Glutamatergic neuron (in vitro differentiated cells): Measurements from ENCODE around the gene CHIT1. TPM values are rescaled to one million over a fixed set of nuclear protein-coding genes. Genes with fewer than 3 reads are reported as not detected.

ENCODE experiments used
- DNase-seq: peaks from one replicate; pipeline ENCODE4 v3.0.0; 2022
- H3K27ac Mint-ChIP-seq: one replicate; pipeline ENCODE4 v1.8.0; 2020; ENCODE audit warnings: mild to moderate bottlenecking, mixed read lengths, inconsistent platforms; ENCODE audit not compliant: unreplicated experiment
- H3K27me3 Mint-ChIP-seq: one replicate; pipeline ENCODE4 v1.8.0; 2020; ENCODE audit warnings: mild to moderate bottlenecking, moderate library complexity, mixed read lengths, inconsistent platforms; ENCODE audit not compliant: unreplicated experiment
- H3K36me3 Mint-ChIP-seq: one replicate; pipeline ENCODE4 v1.8.0; 2020; ENCODE audit warnings: mild to moderate bottlenecking, mixed read lengths, inconsistent platforms; ENCODE audit not compliant: unreplicated experiment
- H3K4me1 Mint-ChIP-seq: one replicate; pipeline ENCODE4 v1.8.0; 2020; ENCODE audit warnings: mild to moderate bottlenecking, low read depth, mixed read lengths, inconsistent platforms; ENCODE audit not compliant: unreplicated experiment
- H3K4me3 Mint-ChIP-seq: one replicate; pipeline ENCODE4 v1.8.0; 2020; ENCODE audit warnings: mild to moderate bottlenecking, mixed read lengths, inconsistent platforms; ENCODE audit not compliant: unreplicated experiment
- H3K9me3 Mint-ChIP-seq: one replicate; pipeline ENCODE4 v1.8.0; 2020; ENCODE audit warnings: mild to moderate bottlenecking, moderate library complexity, mixed read lengths, inconsistent platforms; ENCODE audit not compliant: unreplicated experiment
- total RNA-seq: library from RNA; stranded (reverse); fragmentation: NEBNext Ultra II Directional; extraction: Animal tissue kit (Norgen Biotek cat#: 25700); gene quantifications from one replicate; pipeline ENCODE4 v1.2.1, GENCODE V29; 2021; ENCODE audit not compliant: unreplicated experiment
- TF ChIP-seq, protein P1 (sequence below): fragments of 200-600 bp; sonication (generic); IDR thresholded peaks from one replicate; pipeline ENCODE4 v1.5.0; 2021; ENCODE audit not compliant: partially characterized antibody, unreplicated experiment

Gene CHIT1
- total RNA-seq, 1 donor from 2014 or later = 0.10 TPM

- DNase-seq = no peak
- Mint-ChIP-seq H3K4me1 (peaks cover 7% of the 10 kb centered on the region), H3K27ac (no peak overlapping the region), H3K4me3 (no peak overlapping the region), H3K27me3 (peaks cover 13% of the 10 kb centered on the region), H3K36me3 (peaks cover 7% of the 10 kb centered on the region), H3K9me3 (peaks cover 2% of the 10 kb centered on the region)
- TF ChIP-seq, protein P1, sequence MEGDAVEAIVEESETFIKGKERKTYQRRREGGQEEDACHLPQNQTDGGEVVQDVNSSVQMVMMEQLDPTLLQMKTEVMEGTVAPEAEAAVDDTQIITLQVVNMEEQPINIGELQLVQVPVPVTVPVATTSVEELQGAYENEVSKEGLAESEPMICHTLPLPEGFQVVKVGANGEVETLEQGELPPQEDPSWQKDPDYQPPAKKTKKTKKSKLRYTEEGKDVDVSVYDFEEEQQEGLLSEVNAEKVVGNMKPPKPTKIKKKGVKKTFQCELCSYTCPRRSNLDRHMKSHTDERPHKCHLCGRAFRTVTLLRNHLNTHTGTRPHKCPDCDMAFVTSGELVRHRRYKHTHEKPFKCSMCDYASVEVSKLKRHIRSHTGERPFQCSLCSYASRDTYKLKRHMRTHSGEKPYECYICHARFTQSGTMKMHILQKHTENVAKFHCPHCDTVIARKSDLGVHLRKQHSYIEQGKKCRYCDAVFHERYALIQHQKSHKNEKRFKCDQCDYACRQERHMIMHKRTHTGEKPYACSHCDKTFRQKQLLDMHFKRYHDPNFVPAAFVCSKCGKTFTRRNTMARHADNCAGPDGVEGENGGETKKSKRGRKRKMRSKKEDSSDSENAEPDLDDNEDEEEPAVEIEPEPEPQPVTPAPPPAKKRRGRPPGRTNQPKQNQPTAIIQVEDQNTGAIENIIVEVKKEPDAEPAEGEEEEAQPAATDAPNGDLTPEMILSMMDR = no peak
Observed at GRCh38 chr1:203225071-203225470, 4.4 kb downstream of the CHIT1 start.

DNA sequence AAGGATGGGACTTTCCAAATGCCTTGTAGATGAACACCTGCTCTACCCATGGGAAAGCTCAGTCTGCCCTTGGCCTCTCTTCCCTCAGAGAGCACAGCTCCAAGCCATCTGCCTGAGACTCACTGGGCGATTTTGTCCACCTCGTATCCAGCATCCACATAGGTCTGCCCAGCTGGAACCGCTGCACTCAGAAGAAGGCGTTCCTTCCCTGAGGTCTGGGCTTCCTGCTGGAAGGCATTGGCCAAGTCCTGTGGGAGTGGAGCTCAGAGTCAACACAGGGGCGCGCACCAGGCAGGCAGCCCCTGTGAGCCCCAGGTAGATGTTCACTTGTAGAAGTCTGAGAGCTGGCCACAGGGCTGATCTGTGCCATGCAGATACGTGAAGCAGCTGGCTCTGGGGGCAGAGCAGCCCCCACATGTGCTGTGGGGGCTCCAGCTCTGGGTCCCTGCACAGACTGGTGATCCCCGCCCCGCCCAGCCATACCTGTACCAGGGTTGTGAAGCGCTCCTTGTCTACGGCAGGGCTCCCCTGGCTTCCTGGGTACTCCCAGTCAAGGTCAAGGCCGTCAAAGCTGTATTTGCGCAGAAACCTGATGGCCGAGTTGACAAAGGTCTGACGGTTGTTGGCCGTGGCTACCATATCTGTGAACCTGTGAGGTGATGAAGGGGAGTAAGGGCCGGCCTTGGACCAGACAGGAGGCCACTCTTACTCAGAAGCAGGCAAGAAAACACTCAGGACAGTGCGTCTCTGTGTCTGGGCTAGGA, 6.3 kb downstream of the CHIT1 start:
- Mint-ChIP-seq H3K36me3 (peaks cover 7% of the 10 kb centered on the region), H3K27ac (no peak overlapping the region), H3K4me3 (no peak overlapping the region), H3K9me3 (no peaks in the 10 kb centered on the region), H3K27me3 (peaks cover 12% of the 10 kb centered on the region), H3K4me1 (peaks cover 5% of the 10 kb centered on the region)
- TF ChIP-seq, protein P1 = no peak
- DNase-seq = no peak

GRCh38 chr1:203219934-203220333, 9.5 kb downstream of the CHIT1 start:
- Mint-ChIP-seq H3K27ac (no peak overlapping the region), H3K4me3 (no peak overlapping the region), H3K9me3 (peaks cover 2% of the 10 kb centered on the region), H3K4me1 (peaks cover 17% of the 10 kb centered on the region), H3K27me3 (peaks cover 4% of the 10 kb centered on the region), H3K36me3 (no peaks in the 10 kb centered on the region)
- DNase-seq = no peak
- TF ChIP-seq, protein P1 = no peak

DNA sequence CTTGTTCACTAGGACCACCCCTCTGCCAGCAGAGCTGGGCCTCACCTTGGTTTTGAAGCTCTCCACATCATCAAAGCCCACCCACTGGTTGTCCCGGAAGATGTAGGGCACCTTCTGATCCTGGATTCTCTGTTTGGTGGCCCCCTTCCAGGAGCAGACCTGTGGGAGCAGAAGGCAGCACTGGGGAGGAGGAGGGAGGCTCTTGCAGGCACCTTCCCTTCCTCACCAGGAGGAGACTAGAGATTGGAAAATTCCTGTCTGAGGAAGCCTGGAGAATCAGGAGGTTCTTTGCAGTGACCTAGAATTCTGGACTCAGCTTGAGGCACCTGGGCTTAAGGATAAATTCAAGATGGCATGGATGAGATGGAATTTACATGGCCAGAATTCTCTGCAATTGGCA, 10.3 kb downstream of the CHIT1 start:
- H3K4me1 Mint-ChIP-seq = peaks cover 17% of the 10 kb centered on the region
- TF ChIP-seq, protein P1 = no peak
- peaks cover 3% of the 10 kb centered on the region for H3K27me3 Mint-ChIP-seq
- peaks cover 2% of the 10 kb centered on the region for H3K9me3 Mint-ChIP-seq
- no peak overlapping the region for H3K4me3 Mint-ChIP-seq
- no peaks in the 10 kb centered on the region for H3K36me3 Mint-ChIP-seq
- no peak overlapping the region for H3K27ac Mint-ChIP-seq
- no peak for DNase-seq

- H3K9me3 Mint-ChIP-seq = peaks cover 2% of the 10 kb centered on the region
Observed at GRCh38 chr1:203217668-203218067, 11.8 kb downstream of the CHIT1 start.

More at GRCh38 chr1:203217668-203218067, 11.8 kb downstream of the CHIT1 start:
- H3K4me1 Mint-ChIP-seq = peaks cover 17% of the 10 kb centered on the region
- TF ChIP-seq, protein P1 = no peak
- no peak for DNase-seq
- H3K36me3 Mint-ChIP-seq = no peaks in the 10 kb centered on the region
- H3K4me3 Mint-ChIP-seq = no peak overlapping the region
- peaks cover 5% of the 10 kb centered on the region for H3K27me3 Mint-ChIP-seq
- H3K27ac Mint-ChIP-seq = no peak overlapping the region
